Spleen (tissue), 7 donors: ENCODE measurements around the gene EIF2B1.

Experiments
- POLR2A ChIP-seq, 3 donors: fragments of 450-650 bp; IDR thresholded peaks; one replicate each; pipeline ENCODE4 v1.5.1; 2017; ENCODE audit warnings: antibody characterized with exemption in 3 of 3, mild to moderate bottlenecking in 1 of 3
- POLR2AphosphoS5 ChIP-seq, 3 donors: sonication (generic); formaldehyde crosslinking; IDR thresholded peaks; one replicate each; pipeline ENCODE4 v1.5.1; 2017; ENCODE audit warnings: antibody characterized with exemption in 3 of 3
- TF ChIP-seq, protein P1 (sequence below), 11 experiments: fragments of 200-600 bp in 7 of 11; fragments of 450-650 bp in 4 of 11; sonication (generic) in 4 of 11; IDR thresholded peaks in 8 of 11; conservative IDR thresholded peaks in 3 of 11; 1 replicate in 7 of 11; 2 replicates in 4 of 11; pipeline versions ENCODE4 v1.4.0 to v1.8.0; 2016 to 2021; ENCODE audit warnings: antibody characterized with exemption in 11 of 11, inconsistent platforms in 4 of 11, mild to moderate bottlenecking in 1 of 11
- donor health status: DM: no; HTN: no; CAD: no; lungs with moderate emphysema.
- donor health status: DM: no; HTN: no; CAD: no.
- donor health status: DM: no; HTN: no; CAD: no.

DNA sequence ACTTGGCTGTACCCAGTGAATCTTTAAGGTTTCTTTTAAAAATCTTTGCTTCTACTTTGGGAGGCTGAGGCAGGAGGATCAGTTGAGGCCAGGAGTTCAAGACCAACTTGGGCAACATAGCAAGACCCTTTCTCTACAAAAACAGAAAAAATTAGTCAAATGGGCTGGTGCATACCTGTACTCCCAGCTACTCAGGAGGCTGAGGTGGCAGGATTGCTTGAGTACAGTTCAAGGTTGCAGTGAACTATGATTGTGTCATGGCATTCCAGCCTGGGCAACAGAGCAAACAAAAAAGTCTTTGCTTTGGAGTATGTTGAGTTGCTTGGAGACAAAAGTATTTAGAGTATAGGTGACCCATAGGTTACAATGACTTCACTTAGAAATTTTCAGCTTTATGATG lies 37.8 kb downstream of the EIF2B1 start:
- TF ChIP-seq POLR2A (IDR thresholded peaks at IDR 0.05): no peak
- TF ChIP-seq, protein P1, sequence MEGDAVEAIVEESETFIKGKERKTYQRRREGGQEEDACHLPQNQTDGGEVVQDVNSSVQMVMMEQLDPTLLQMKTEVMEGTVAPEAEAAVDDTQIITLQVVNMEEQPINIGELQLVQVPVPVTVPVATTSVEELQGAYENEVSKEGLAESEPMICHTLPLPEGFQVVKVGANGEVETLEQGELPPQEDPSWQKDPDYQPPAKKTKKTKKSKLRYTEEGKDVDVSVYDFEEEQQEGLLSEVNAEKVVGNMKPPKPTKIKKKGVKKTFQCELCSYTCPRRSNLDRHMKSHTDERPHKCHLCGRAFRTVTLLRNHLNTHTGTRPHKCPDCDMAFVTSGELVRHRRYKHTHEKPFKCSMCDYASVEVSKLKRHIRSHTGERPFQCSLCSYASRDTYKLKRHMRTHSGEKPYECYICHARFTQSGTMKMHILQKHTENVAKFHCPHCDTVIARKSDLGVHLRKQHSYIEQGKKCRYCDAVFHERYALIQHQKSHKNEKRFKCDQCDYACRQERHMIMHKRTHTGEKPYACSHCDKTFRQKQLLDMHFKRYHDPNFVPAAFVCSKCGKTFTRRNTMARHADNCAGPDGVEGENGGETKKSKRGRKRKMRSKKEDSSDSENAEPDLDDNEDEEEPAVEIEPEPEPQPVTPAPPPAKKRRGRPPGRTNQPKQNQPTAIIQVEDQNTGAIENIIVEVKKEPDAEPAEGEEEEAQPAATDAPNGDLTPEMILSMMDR (IDR thresholded peaks at IDR 0.05 in 8 of 11, conservative IDR thresholded peaks at IDR 0.05 in 3 of 11): no peak
- no peak for TF ChIP-seq POLR2AphosphoS5 (IDR thresholded peaks at IDR 0.05)
